ENCODE data around the gene DNAI7.

The DNAI7 gene

GRCh38 chr12:25186038-25186787 is 8.7 kb downstream of the DNAI7 start:
- FAIRE-seq: peak; percentile 4
- DNase-seq (ENCODE audit: insufficient read length, low spot score): no peak

DNA sequence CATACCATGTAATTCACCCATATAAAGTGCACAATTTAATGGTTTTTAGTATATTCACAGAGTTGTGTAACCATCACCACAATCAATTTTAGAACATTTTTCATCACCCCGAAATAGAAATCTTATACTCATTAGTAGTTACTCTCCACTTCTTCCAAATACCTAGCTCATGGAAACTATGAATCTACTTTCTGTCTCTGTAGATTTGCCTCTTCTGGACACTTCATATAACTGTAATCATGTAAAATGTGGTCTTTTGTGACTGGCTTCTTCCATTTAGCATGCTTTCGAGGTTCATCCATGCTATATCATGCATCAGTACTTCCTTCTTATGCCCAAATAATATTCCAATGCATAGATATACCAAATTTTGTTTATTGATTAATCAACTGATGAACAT is 10.8 kb downstream of the DNAI7 start:
- DNase-seq (ENCODE audit: insufficient read length, low spot score): no peak
- no peak for FAIRE-seq

DNA sequence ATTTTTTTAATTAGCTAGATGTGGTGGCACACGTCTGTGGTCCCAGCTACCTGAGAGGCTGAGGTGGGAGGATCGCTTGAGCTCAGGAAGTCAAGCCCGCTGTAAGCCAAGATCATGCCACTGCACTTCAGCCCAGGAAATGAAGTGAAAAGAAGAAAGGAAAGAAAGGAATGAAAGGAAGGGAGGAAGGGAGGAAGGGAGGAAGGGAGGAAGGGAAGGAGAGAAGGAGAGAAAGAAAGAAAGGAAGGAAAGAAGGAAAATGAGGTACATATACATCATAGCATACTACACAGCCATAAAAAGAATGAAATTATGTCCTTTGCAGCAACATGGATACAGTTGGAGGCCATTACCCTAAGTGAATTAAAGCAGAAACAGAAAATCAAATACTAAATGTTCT is 12.2 kb downstream of the DNAI7 start:
- no peak for FAIRE-seq
- DNase-seq (ENCODE audit: insufficient read length, low spot score): no peak

- FAIRE-seq: no peak
- DNase-seq (ENCODE audit: insufficient read length, low spot score): no peak
Measured at GRCh38 chr12:25162866-25163265, 32.1 kb downstream of the DNAI7 start.

GRCh38 chr12:25156061-25156460 is 38.9 kb downstream of the DNAI7 start:
- DNase-seq (ENCODE audit: insufficient read length, low spot score): no peak
- no peak for FAIRE-seq

- DNase-seq (ENCODE audit: insufficient read length, low spot score) (peak; percentile 41), FAIRE-seq (no peak)
Measured at GRCh38 chr12:25155022-25155576, 39.9 kb downstream of the DNAI7 start.

DNA sequence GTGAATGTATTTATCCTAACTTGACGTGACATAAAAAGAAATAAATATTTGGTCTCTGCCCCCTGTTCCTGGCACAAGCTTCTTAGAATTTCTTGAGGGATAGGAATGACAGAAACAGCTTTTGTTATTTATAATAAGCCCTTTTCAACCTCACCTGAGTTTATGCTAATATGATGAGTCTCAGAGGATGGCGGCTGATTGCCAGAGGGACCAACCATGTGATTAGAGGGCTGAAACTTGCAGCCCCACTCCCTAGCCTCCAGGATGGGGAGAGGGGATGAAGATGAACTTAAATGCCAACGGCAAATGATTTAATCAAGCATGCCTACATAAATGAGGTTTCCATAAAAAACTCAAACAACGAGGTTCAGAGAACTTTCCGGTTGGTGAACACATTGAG is 42.9 kb downstream of the DNAI7 start:
- DNase-seq (ENCODE audit: insufficient read length, low spot score) (no peak), FAIRE-seq (no peak)

DNA sequence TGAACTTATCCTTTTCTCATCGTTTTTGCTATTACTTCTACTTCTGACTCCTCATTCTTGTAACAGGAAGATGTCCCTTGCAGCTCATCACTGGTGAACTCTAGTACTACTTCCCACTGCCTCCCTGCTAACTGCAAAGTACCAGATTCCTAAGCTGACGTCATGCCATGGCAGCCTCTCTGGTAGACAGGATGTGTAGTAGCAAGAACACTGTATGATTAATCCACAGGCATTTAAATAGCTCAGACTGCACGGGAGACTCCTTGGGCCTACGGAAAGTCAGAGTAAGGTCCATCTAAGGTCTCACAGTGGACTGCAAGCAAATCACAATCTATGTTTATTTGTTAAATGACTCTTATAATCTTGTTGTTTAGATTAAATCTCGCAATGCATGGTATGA is 43.5 kb downstream of the DNAI7 start:
- FAIRE-seq: peak; percentile 96
- peak; percentile 87 for DNase-seq (ENCODE audit: insufficient read length, low spot score)

GRCh38 chr12:25146686-25147085 is 48.3 kb downstream of the DNAI7 start:
- DNase-seq (ENCODE audit: insufficient read length, low spot score) (no peak), FAIRE-seq (peak; percentile 31)

DNA sequence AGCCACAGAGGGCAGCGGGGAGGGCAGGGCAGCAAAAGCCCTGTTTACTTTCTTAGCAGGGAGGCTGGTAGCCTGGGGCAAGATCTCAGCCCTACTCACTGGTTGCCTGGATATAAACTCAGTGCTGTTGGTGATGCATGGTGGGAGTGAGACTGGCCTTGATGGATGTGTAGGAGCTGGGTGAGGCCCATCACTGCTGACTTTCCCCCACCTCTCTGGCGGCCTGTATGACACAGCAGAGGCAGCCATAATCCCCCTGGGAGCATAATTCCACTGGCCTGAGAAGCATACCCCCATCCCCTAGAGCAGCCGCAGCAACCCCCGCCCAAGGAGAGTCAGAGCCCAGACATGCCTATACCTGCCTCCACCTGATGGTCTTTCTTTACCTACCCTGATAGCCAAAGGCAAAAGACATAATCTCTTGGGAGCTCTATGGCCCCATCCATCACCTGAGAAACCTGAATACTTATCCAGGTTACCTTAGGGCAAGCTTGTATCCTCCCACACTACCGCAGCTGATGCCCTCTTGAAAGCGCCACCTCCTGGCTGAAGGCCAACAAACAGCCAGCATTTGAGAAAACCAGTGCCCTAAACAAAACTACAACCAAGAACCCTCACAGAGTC is 59.3 kb downstream of the DNAI7 start:
- DNase-seq (ENCODE audit: insufficient read length, low spot score) (no peak), FAIRE-seq (no peak)

GRCh38 chr12:25131270-25131669 is 63.7 kb downstream of the DNAI7 start:
- DNase-seq (ENCODE audit: insufficient read length, low spot score): no peak
- no peak for FAIRE-seq

DNA sequence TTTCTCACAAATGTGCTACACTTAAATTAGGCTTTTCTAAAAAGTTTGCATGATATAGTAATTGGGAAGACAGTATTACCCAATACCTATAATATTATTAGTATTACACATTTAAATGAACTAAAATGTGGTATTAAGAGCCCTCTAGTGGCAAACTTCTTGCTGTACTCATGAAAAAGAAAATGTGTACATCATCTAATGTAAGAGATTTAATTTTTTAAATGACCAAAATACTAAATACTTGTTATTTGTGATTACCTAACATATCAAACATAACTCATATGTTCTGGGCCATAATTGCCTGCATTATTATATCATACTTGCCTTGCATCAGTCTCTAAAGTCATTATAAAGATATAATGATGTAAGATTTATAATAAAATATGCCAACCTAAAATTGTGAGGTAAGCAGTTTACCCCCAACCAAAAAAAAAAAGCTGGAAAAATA is 64.2 kb downstream of the DNAI7 start:
- no peak for FAIRE-seq

DNA sequence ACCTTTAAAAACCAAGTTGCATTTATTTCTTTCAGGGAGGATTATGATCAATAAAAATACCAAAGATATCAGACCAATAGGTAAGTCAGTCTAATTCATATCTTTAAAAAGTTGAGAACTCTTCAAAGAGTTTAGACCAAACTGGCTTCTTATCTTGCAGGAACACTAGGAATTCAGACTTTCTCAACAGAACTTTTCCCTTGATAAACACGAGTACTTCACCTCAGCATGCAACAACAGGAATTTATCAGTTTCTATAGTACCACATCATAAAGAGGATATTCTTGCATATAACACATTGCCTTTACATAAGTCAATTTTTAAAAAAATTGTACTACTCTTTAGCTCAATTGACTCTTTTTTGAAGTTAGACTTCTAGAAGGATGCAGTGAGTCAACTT is 68.2 kb downstream of the DNAI7 start:
- DNase-seq (ENCODE audit: insufficient read length, low spot score) (no peak), FAIRE-seq (no peak)

More for the DNA sequence above, 64.2 kb downstream of the DNAI7 start:
- no peak for DNase-seq (ENCODE audit: insufficient read length, low spot score)

GRCh38 chr12:25126101-25126500 is 68.9 kb downstream of the DNAI7 start:
- no peak for DNase-seq (ENCODE audit: insufficient read length, low spot score)
- FAIRE-seq: no peak

- FAIRE-seq: no peak
- no peak for DNase-seq (ENCODE audit: insufficient read length, low spot score)
Measured at GRCh38 chr12:25124493-25124892, 70.5 kb downstream of the DNAI7 start.

GRCh38 chr12:25123126-25123525 is 71.8 kb downstream of the DNAI7 start:
- FAIRE-seq: no peak
- DNase-seq (ENCODE audit: insufficient read length, low spot score): no peak

DNA sequence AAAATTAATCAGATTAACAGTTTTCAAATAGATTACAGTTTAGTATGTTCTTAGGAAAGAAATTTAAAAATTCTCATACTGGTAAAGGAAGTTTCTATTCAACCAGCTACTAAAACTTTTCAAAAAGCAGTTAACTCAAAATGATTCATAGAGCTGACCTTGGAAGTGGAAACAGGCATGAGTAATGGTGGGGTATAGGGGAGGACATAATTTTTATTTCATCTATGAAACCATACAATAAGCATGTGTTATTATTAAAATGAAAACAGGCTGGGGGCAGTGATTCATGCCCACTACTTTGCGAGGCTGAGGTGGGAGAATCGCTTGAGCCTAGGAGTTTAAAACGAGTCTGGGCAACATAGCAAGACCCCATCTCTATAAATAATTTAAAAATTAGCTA is 73.0 kb downstream of the DNAI7 start:
- FAIRE-seq (no peak), DNase-seq (ENCODE audit: insufficient read length, low spot score) (no peak)

DNA sequence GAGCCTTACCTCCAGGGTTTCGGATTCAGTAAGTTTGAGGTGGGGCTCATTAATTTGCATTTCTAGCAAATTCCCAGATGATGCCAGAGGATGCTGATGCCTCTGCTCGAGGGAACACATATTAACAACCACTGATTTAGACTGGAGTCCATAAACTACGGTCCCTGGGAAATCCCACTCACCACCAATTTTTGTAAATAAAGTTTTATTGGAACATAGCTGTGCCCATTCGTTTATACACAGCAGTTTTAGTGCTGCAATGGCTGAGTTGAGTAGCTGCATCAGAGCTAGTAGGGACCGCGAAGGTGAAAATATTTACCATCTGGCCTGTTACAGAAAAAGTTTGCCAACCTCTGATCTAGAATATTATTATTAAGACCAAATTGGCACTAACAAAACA is 73.8 kb downstream of the DNAI7 start:
- DNase-seq (ENCODE audit: insufficient read length, low spot score): no peak
- no peak for FAIRE-seq

GRCh38 chr12:25119020-25119419 is 75.9 kb downstream of the DNAI7 start:
- no peak for FAIRE-seq
- no peak for DNase-seq (ENCODE audit: insufficient read length, low spot score)

GRCh38 chr12:25115677-25116076 is 79.3 kb downstream of the DNAI7 start:
- FAIRE-seq: no peak
- DNase-seq (ENCODE audit: insufficient read length, low spot score): no peak

- no peak for FAIRE-seq
Measured at GRCh38 chr12:25113651-25114050, 81.3 kb downstream of the DNAI7 start.

DNA sequence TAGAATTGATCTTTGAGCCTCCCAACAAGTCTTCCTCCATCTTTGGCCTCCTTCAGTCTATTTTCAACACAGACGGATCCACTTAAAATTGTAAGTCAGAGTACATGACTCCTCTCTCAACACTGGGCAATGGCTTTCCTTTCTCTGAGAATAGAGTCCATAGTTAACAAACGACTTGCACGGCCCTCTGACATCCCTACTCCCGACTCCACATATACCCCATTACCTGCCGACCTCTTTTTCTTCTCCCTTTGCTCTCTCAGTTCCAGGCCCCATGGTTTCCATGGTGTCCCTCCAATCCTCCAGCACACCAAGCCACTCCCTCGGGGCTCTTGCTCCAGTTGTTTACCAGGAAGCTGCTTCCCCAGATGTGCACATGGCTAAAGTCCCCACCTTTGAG is 84.7 kb downstream of the DNAI7 start:
- FAIRE-seq (no peak), DNase-seq (ENCODE audit: insufficient read length, low spot score) (no peak)

More at GRCh38 chr12:25113651-25114050, 81.3 kb downstream of the DNAI7 start:
- no peak for DNase-seq (ENCODE audit: insufficient read length, low spot score)

Data from HTR-8/SVneo (cell line).